GM20000 (cell line): Measurements from ENCODE around the gene FBXO40.

Experiments used
- DNase-seq: peaks from one replicate; pipeline ENCODE4 v3.0.0; 2012; ENCODE audit warnings: low spot score
- TF ChIP-seq, protein P1 (sequence below): IDR thresholded peaks from 2 replicates; pipeline ENCODE4 v1.5.1; 2012; ENCODE audit warnings: mild to moderate bottlenecking, control low read depth; ENCODE audit errors: extremely low read depth, missing control alignments

The FBXO40 gene

DNA sequence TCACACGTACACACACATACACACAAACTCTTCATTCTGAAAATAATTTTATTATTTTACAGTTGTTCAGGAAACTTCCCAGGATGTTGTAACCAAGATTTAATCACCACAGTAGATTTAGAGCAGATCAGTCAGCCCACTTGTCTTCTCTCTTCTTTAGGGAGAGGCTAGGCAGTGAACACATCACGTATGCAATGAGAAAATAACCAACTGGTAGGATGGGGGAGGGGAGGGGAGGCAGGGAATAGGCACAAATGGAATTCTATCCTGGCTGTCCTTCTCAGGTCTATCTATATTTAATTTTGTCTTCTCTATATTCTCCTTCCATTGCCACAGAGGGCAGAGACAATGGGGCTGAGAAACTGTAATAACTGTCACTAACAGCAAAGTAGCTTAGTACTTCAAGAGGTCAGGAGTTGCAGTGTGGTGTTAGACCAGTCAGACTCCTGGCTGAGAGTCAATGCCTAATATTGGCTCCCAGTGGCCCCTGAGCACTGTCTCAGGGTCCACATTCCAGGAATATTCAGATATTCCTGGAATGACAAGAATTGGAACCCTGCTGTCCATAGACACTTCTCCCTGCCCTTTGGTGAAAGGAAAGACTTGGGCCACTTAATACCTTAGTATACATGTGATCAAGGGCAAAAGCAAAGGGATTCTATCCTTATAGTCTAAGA lies 70.1 kb downstream of the FBXO40 start:
- DNase-seq = no peak
- TF ChIP-seq, protein P1, sequence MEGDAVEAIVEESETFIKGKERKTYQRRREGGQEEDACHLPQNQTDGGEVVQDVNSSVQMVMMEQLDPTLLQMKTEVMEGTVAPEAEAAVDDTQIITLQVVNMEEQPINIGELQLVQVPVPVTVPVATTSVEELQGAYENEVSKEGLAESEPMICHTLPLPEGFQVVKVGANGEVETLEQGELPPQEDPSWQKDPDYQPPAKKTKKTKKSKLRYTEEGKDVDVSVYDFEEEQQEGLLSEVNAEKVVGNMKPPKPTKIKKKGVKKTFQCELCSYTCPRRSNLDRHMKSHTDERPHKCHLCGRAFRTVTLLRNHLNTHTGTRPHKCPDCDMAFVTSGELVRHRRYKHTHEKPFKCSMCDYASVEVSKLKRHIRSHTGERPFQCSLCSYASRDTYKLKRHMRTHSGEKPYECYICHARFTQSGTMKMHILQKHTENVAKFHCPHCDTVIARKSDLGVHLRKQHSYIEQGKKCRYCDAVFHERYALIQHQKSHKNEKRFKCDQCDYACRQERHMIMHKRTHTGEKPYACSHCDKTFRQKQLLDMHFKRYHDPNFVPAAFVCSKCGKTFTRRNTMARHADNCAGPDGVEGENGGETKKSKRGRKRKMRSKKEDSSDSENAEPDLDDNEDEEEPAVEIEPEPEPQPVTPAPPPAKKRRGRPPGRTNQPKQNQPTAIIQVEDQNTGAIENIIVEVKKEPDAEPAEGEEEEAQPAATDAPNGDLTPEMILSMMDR = no peak

DNA sequence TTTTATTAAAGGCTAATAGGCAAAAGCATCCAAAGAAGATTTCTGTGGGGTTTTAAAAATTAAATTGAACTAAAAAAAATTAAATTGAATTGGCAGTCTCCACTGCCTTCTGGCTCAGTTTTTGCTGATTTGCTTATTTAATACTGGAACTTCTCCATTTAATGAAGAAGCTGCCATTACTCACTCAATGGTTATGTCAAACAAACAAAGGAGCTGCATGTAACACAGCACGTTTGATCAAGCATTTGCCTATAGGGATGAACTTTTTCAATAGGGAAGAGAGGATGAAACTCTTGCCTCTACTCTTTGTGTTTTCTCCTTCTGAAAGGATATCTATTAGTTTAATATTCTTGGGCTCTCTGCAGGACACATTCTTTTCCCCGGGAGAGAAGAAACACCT lies 72.3 kb downstream of the FBXO40 start:
- no peak for DNase-seq
- TF ChIP-seq, protein P1 = no peak

DNA sequence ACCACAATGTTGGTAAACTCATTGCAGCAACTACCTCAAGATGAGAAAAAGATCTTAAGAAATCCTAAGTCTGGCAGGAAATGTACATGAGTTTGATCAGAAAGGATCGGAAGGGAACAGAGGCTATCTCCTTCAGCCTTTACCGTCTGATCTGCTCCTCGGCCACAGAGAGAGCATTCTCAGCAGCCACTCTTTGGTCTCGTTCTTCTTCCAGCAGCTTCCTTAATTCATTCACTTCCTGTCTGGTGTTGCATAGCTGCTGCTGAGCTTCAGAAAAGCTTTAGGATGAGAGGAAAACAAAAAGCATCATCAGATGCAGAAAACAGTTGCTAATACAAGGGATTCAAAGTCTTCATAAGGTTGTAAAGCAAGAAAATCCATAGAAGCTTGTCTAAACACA lies 74.2 kb downstream of the FBXO40 start:
- TF ChIP-seq, protein P1 = no peak
- no peak for DNase-seq

DNA sequence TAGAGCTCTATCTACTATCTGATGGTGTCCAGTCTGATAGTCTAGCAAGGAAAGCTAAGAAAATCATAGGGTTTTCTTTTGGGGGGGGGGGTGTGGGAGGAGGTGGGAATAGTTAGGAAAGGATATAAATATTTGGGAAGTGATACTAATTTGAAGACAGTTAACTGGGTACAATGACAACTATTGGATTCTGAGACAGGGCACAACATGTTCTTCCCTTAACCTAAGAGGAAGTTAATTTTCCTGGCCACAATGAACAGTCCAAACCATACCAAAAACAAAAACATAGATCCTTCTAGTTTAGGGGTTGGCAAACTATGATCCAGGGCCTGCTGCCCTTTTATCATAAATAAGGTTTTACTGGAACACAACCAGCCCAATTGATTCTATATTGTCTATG lies 77.5 kb downstream of the FBXO40 start:
- TF ChIP-seq, protein P1 = no peak
- no peak for DNase-seq

DNA sequence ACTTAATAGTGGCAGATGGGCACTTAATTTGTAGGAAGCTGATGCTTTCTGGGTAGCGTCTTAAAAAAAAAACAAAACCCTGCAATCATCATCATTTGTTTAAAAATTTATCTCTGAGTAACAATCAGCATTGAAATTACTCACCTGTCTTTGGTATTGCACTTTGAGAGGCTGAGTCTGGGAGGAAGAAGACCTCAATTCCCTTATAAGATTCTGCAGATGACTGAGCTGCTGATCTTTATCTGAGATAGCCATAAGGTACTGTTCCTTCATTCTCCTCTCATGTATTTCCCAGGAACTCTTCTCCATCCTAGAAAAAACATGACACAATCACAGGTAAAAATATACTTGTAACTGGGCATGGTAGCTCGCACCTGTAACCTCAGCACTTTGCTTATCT lies 84.0 kb downstream of the FBXO40 start:
- TF ChIP-seq, protein P1 = no peak
- no peak for DNase-seq
